Hematopoietic multipotent progenitor cell treated with erythropoietin and hydrocortisone succinate and interleukin-3 and kit ligand, for 15 days (in vitro differentiated cells): Measurements from ENCODE around the gene FAM47E.

Experiments used
- DNase-seq: peaks from one replicate; pipeline ENCODE4 v3.0.0-alpha.2; 2015; ENCODE audit warnings: low spot score

The FAM47E gene

GRCh38 chr4:76301068-76301774, 49.7 kb downstream of the FAM47E start:
- DNase-seq = no peak

- DNase-seq = no peak
These were observed 50.2 kb downstream of the FAM47E start for GRCh38 chr4:76301775-76302162.

- DNase-seq = no peak
These were observed 51.4 kb downstream of the FAM47E start for GRCh38 chr4:76302826-76303438.

- DNase-seq = no peak
These were observed 53.6 kb downstream of the FAM47E start for GRCh38 chr4:76305033-76305687.

- DNase-seq = no peak
These were observed 54.7 kb downstream of the FAM47E start, which contains the start of gene STBD1 for GRCh38 chr4:76305971-76306881. Gene STBD1 (plus strand): TSS chr4:76306733. CDS start chr4:76306770, 37 bp downstream.

- DNase-seq = no peak
These were observed 55.5 kb downstream of the FAM47E start for GRCh38 chr4:76306882-76307659.

GRCh38 chr4:76307660-76308014, 56.1 kb downstream of the FAM47E start:
- DNase-seq = no peak

GRCh38 chr4:76308548-76308947, 57.0 kb downstream of the FAM47E start:
- no peak for DNase-seq

GRCh38 chr4:76309939-76310550, 58.5 kb downstream of the FAM47E start:
- DNase-seq = no peak

GRCh38 chr4:76310683-76311082, 59.2 kb downstream of the FAM47E start:
- no peak for DNase-seq

GRCh38 chr4:76311896-76312331, 60.4 kb downstream of the FAM47E start:
- DNase-seq = no peak

GRCh38 chr4:76312457-76312856, 60.9 kb downstream of the FAM47E start:
- DNase-seq = no peak

- no peak for DNase-seq
These were observed 62.0 kb downstream of the FAM47E start for GRCh38 chr4:76313547-76313946.

GRCh38 chr4:76315267-76315918, 63.9 kb downstream of the FAM47E start:
- DNase-seq = no peak

GRCh38 chr4:76316131-76316530, 64.6 kb downstream of the FAM47E start:
- DNase-seq = no peak

GRCh38 chr4:76322236-76322635, 70.7 kb downstream of the FAM47E start:
- no peak for DNase-seq

- no peak for DNase-seq
These were observed 73.6 kb downstream of the FAM47E start for GRCh38 chr4:76325072-76325471.

GRCh38 chr4:76326515-76326914, 75.0 kb downstream of the FAM47E start:
- DNase-seq = no peak
